ENCODE results near the gene COL5A2.

COL5A2 gene

GRCh38 chr2:189178726-189179569 is 613 bp downstream of the COL5A2 start:
- no peak for DNase-seq

- DNase-seq = no peak
Measured at GRCh38 chr2:189178054-189178453, 1.5 kb downstream of the COL5A2 start.

DNA sequence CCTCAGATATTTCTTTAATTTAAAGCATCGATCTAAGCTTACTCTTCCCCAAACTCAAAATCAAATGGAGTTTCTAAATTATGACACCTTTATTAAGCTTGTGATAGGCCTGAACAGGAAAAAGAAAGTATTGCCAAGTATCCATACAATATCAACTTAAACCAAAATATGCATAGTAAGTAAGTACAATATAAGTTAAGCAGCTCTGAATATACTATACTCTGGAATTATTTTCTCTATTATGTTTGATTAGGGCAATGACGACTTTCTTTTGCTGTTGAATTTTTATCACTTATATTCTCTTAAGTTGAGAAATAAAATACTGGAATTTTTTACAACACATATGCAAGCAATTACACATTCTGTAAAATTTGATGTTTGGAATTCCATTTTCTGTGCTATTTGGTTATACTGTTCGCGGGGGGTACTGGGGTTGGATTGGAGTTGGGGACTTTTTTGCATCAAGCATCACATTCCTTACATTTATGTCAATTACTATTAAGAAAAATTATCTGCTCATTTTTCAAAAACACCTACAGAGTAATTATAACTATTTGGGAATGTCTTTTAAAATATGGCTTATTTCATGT is 2.2 kb downstream of the COL5A2 start:
- no peak for DNase-seq

DNA sequence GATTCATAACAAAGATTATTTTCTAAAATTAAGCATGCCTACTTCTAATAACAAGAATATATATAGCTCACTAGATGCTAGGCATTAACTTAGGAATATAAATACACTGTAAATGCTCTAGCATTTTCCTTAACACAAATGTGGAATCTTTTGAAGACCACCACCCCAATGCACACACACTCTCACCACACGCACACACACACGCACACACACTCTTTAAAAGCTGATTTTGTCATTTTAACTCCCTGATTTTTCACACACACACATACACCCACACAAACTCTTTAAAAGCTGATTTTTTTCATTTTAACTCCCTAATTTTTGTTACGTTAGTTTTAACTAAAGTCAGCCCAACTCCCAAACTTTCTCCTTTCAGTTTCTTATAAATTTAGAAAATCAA is 3.0 kb downstream of the COL5A2 start:
- no peak for DNase-seq

- DNase-seq = no peak
Measured at GRCh38 chr2:189175869-189176433, 3.6 kb downstream of the COL5A2 start.

DNA sequence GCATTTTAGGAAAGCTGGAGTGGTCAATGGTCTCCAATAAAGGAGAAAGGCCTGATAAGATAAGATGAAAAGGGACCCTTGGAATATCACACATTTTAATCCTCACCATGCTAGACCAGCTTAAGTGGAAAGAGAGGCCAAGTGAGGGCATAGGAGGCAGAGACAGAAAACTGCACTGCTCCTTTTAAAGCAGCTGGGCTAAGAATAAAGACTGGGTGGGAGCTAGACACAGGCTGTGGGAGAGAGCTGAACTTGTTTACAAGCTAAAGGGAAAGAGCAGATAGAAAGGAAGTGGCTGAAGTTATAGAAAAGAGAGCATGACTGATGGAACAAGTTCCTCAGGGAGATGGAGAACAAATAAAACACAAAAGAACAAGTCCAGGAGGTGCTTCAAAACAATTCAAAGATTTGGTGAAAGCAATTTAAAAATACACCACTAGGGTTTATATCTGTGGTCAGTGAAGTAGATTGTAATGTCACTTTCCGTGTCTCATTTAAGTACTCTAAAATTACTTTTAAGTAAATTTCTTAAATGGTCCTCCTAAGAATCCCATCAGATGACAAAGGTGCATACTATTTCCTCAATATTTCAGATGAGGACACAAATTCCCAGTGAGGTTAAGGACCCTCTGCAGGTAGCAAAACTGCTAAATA is 7.5 kb downstream of the COL5A2 start:
- no peak for DNase-seq

DNA sequence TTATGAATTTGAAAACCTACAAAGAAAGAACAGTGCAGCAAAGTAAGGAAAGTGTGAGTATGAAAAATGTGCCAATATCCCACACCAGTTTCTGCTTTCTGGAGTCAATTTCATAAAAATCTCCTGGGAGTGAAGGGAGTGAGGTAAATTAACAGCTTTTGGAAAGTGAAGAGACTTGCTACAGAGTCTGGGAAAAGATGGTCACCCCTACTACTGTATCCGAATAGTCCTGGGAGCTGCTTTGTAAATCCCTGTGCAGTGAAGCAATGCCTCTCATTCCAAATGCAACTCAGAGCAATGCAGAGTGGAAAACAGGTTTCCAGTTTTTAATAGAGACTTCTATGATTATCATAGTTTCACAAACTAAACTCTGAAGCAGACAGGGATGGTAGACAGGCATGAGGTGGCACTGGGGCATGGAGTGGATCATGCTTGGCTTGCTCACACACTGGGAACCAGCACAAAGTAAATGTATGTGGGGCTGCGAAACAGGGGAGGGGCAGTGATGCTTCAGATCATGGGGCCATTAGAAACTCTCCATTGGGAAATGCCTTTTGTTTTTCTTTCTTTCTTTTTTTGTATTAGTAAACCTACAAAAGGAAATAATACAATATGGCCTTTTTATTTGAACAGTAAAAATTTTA is 10.6 kb downstream of the COL5A2 start:
- no peak for DNase-seq

DNA sequence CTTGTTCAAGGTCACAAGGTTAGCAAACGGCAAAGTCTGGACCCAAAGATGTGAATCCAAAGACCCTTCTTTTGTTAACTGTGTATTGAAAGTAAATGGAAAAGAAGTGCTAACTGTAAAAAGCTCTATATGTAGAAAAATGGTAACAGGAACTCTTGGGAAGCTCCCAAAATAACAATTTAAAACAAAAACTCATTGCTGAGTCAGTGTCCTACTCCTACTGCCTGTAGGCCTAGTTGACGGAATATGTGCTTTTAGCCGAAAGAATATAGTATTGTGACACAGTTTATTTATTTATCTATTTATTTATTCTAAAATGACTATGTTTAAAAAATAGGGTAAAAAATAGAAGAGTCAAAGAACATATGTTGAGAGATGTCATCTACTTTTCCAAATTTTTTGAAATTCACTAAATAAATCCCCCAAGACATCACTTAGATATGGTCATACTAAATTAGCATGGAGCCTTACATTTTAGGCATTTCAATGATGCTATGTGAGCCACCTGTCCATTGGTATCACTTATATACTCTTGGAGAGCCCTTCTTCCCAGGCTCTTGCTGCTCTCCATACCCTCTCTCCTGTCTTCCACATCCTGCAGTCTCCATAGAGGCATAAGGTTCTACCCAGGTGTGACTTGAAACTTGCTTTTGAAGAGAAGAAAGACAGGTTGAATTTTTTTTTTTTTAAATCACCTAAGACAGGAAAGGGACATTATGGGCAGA is 13.7 kb downstream of the COL5A2 start:
- no peak for DNase-seq

DNA sequence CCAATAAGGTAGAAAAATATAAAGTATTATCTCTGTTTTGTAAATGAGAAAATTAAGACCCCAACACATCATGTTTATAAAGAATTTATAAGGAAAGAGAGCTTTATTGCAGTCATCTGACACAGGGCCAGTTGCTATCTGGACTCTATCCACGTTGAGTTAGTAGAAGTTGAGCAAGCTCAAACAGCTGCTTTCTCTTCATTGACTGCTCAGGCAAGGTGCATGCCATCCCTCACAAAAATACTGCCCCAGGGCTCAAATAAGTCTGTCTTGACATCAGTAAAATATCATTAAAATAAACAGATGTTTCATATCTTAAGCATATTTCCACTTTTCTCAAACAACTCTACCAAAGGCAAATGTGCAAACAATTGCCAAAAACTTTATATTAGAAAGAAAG is 14.8 kb downstream of the COL5A2 start:
- no peak for DNase-seq

DNA sequence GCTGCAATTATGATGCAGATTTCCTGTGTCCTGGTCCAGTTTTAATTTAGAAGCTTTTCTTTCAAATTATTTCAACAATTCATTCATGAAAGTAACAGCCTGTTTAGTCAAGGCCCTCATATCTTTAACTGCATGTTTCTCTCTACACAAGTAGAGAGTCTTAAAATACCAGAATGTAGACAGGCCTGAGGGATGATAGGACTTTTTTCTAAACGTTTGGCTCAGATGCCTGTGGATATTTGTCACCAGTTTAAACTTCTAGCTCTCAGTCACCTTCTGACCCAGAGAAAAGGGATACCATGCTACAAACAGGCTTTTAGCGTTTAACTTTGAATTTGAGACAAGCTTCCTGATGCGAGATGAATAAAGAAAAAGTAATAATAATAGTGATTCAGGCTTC is 15.7 kb downstream of the COL5A2 start:
- DNase-seq = no peak

DNA sequence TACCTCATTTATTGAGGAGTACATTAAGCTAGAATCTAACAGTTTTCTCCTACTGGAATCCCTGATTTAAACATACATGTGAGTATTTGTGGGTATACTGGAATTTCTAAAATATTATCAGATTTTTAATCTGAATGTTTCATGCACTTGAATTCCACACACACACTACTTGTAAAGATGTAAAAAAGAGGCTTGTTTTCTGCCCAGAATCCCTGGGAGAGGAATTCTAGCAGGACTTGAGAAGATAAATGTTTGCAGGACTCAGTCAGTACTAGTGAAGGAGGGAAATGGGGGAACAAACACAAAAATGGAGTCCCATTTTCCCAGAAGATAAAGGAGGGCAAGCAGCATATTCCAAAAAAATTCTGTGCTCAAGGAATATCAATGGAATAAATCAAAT is 17.0 kb downstream of the COL5A2 start:
- no peak for DNase-seq

DNA sequence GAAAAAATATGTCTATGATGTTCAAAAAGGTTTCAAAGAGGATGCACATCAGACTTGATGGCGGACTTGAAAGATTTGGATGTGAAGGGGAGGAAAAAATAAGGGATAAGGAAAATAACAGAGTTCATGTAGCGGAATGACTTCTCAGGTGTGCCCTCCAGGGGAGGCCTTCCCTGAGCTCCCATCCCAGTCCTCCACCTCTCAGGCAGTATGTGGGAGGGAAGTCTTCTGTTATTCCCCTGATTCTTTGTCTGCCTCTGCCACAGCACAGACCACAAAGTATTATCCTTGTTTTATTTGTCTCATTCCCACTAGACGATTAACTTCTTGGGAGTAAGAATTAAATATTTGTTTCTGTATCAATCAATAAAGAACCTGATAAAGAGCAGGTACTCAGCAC is 17.7 kb downstream of the COL5A2 start:
- no peak for DNase-seq

DNA sequence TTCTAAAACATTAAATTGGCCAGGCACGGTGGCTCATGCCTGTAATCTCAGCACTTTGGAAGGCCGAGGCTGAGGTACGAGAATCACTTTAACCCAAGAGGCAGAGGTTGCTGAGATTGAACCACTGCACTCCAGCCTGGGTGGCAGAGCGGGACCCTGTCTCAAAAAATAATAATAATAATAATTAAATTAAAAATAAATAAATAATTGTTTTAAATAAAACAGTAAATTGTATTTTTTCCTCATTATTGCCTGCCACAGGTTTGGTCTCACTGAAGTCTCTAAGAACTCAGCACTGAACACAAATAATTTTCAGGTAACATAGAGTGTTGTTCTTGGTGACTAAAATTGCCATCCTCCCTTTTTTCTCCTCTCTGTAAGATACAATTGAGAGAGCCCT is 19.8 kb downstream of the COL5A2 start:
- no peak for DNase-seq

- DNase-seq = no peak
Measured at GRCh38 chr2:189159273-189159672, 20.3 kb downstream of the COL5A2 start.

DNA sequence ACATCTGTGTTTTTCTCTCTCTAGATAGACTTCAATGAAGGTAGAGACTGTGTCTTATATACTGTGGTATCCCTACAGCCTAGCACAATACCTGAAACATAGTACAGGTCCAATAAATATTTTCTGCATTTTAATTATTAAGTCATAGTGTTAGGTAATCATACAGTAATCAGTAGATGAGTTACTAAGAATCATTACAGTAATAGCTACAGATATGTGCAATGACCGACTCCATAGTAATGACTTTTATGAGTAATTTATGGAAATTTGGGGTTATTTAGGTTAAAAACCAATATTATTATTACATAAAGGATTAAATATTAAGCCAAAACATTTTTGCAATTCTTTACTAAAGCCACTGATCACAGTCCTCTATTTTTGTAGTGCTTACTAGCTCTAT is 21.6 kb downstream of the COL5A2 start:
- DNase-seq = no peak

DNA sequence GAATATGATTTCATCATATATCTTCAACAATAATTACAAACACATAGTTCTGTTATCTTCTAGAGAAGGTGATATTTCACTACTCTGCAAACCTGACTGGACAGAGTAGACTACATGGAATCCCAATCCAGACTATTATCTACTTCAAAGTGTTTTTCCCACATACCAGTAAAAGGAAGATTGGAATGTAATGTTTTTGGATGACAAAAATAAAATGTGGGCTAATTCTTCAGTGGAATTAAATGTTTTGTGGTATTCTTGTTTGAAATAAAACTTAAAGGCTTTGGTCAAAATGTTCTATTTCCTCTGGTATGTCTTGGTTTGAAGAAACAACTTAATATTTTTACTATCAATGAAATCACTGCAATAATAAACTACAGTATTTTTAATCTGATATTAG is 22.1 kb downstream of the COL5A2 start:
- DNase-seq = no peak

- no peak for DNase-seq
Measured at GRCh38 chr2:189155795-189156194, 23.8 kb downstream of the COL5A2 start.

DNA sequence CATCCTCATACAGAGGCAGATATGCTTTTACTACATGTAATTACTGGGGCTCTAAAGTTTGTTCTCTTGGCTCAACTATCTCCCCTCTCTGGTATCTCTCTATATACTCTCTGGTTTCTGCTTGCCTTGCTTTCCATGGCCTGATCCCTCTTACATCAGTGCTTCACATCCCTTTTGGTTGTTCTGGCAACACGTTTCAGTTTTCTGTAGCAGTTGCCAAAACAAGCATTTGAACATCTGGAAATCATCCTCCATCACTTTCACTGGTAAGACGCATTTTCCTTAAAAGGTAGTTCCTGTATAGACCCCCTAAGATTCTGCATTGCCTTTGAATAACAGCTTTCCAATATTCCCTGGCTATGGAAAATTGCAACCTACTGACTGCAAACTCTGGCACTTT is 25.9 kb downstream of the COL5A2 start:
- DNase-seq = no peak

DNA sequence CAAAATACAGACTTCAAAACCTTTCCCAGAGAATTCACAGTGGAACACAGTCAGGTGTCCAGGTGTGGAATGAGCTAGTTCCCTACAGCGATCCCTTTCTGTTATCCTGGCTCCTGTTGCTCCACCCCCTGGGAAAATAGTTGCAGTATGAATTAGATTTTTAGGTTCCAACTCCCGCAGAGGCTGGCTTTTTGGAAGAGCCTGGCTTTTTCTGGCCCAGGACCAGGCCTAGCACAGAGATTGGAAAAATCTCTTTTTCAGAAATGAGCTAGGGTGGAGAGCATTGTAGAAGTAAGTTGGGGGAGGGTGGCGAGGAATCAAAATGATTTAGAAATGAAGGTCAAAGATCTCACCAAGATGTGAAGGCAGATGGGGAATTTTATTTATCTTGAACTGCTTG is 27.1 kb downstream of the COL5A2 start:
- no peak for DNase-seq

GRCh38 chr2:189151906-189152305 is 27.7 kb downstream of the COL5A2 start:
- DNase-seq = no peak

- DNase-seq = no peak
Measured at GRCh38 chr2:189150033-189150432, 29.5 kb downstream of the COL5A2 start.

GRCh38 chr2:189147989-189148388 is 31.6 kb downstream of the COL5A2 start:
- DNase-seq = no peak

GRCh38 chr2:189147361-189147760 is 32.2 kb downstream of the COL5A2 start:
- no peak for DNase-seq

Measured in activated CD4-positive, alpha-beta T cell treated with anti-CD3 and anti-CD28 coated beads for 1 hour (primary cell).